GM20000 (cell line): ENCODE data around the gene MIPOL1.
"Not testable (repeated sequence)": the region's sequence is repeated elsewhere in the genome, so short reads cannot be mapped to it uniquely, and the experiment has no call there.

Experiments
- DNase-seq: peaks from one replicate; pipeline ENCODE4 v3.0.0; 2012; ENCODE audit warnings: low spot score
- TF ChIP-seq, protein P1 (sequence below): IDR thresholded peaks from 2 replicates; pipeline ENCODE4 v1.5.1; 2012; ENCODE audit warnings: mild to moderate bottlenecking, control low read depth; ENCODE audit errors: extremely low read depth, missing control alignments

Gene MIPOL1

DNA sequence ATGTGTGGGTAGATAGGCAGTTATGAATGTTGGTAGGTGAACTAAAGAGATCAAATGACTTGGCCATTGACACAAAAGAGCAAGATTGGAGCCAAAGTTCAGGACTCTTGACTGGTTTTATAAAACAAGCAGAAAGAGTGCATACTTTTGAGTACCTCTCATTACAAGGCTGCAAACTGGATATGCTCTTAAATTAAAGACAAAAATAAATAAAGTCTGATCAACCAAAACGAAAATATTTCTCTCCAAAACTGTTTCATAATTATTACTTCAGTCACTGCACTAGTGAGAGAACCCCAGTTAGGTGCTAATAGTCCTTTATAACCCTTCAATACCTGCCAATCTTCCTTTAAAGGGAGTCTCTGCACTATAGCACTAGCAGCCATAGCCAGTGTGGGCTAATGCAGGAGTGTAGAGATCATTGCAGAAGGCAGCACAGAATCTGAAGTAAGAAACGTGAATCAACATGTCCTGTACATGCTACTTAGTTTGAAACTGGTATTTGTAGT, 250.2 kb downstream of the MIPOL1 start:
- no peak for DNase-seq
- TF ChIP-seq, protein P1, sequence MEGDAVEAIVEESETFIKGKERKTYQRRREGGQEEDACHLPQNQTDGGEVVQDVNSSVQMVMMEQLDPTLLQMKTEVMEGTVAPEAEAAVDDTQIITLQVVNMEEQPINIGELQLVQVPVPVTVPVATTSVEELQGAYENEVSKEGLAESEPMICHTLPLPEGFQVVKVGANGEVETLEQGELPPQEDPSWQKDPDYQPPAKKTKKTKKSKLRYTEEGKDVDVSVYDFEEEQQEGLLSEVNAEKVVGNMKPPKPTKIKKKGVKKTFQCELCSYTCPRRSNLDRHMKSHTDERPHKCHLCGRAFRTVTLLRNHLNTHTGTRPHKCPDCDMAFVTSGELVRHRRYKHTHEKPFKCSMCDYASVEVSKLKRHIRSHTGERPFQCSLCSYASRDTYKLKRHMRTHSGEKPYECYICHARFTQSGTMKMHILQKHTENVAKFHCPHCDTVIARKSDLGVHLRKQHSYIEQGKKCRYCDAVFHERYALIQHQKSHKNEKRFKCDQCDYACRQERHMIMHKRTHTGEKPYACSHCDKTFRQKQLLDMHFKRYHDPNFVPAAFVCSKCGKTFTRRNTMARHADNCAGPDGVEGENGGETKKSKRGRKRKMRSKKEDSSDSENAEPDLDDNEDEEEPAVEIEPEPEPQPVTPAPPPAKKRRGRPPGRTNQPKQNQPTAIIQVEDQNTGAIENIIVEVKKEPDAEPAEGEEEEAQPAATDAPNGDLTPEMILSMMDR = no peak

DNA sequence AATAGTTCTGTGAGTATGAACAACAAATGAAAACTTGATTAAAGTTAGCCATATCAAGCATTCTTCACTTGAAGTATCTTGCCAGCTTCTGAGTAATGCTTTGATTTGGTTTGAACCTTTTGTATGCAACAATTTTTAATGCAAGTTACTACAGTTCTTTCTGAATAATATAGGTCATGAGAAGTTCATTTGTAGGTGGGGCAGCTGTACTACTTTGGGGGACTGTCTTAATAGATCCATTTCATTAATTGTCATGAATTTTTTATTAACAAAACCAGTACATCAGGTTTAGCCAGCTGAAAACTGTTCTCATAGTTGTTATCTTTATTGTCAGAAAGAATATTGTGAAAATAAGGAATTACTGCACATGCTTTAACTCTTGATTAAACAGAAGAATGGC, 254.6 kb downstream of the MIPOL1 start:
- TF ChIP-seq, protein P1 = no peak
- DNase-seq = no peak

DNA sequence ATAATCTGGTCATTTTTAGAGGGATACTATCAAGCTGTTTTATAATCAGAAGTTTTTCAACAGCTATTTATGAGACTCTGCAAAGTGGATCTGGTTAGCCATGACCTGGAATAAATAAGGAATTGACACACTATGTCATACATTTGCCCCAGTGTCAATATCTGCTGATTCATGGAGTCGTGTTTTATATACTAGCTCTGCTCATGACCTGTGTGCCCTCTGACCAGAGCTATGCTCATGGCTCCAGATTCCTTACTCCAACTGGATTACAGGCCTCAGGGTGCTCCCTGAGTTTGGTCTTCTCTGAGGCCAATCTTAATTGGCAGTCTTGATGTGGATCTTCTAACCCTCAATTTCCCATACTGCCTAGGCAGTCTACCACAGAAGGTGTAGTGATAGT, 256.2 kb downstream of the MIPOL1 start:
- DNase-seq = no peak
- TF ChIP-seq, protein P1 = no peak

DNA sequence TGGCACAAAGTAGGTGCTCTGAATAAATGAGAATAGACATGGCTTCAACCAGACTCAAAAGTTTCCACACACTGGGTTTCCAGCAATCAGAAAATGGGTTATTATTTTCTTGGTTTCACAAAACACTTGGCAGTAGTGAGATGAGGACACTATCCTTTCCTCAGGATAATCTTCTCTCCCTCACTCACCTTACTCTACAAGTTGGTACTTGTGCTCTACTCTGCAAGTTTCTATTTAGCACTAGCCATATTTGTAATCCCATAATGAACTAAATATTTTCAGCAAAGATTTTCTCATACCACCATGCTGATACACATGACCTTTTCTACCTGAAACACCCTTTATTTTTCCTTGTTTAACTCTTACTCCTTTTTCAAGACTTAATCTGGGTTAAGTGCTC, 259.6 kb downstream of the MIPOL1 start:
- TF ChIP-seq, protein P1 = no peak
- DNase-seq = no peak

DNA sequence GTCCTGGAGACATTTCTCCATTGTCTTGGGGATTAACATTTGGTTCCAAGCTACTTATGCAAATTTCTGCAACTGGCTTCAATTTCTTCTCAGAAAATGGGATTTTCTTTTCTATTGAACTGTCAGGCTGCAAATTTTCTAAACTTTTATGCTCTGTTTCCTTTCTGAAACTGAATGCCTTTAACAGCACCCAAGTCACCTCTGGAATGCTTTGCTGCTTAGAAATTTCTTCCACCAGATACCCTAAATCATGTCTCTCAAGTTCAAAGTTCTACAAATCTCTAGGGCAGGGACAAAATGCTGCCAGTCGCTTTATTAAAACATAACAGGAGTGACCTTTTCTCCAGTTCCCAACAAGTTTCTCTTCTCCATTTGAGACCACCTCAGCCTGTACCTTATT, 264.7 kb downstream of the MIPOL1 start:
- DNase-seq = not testable (repeated sequence)

DNA sequence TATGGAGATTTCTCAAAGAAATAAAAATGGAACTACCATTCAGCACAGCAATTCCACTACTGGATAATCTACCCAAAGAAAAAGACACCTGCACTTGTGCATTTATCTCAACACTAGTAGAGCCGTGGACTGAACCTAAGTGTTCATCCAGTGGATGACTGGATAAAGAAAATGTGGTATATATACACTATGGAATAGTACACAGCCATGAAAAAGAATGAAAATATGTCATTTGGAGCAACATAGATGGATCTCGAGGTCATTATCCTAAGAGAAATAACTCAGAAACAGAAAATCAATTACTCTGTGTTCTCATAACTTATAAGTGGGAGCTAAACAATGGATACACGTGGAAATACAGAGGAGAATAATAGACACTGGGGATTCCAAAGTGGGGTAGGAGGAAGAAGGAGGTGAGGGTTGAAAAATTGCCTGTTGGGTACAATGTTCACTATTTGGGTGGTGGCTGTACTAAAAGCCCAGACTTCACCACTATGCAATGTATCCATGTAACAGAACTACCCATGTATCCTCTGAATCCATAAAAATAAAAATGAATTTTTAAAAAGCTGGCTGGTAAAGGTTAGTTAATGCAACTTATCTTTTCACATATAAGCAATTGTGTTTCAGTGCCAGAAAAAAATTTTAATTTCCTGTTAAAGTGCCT, 266.6 kb downstream of the MIPOL1 start:
- TF ChIP-seq, protein P1 = no peak

DNA sequence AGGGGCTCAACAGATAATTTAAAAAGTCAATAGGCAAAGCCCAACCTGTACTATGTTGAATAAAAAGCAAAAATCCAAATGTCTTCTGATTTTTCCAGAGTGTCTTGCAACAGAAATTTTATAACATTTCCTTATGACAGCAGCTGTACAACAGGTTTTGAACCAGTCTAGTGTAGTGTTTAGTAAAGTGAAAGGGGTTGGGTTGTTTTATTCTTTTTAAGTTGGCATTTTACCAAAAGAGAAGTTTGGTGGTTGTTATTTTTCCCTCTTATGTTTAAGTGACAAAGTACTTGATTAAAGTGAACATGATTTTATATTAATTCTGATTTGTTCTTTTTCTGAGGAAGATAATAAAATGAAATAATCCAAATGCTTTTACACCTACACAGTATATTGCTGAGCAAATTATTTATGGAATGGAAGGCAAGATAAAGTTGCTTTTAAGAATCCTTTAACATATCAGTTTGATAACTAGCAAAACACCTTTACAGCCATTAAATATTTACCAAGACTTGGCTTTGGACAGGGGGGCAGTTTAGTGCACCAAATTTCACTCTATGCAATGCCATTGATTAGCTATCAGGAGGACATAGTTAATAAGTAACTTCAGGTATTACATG, 268.4 kb downstream of the MIPOL1 start:
- DNase-seq = no peak
- TF ChIP-seq, protein P1 = no peak

More for the DNA sequence above, 266.6 kb downstream of the MIPOL1 start:
- no peak for DNase-seq

DNA sequence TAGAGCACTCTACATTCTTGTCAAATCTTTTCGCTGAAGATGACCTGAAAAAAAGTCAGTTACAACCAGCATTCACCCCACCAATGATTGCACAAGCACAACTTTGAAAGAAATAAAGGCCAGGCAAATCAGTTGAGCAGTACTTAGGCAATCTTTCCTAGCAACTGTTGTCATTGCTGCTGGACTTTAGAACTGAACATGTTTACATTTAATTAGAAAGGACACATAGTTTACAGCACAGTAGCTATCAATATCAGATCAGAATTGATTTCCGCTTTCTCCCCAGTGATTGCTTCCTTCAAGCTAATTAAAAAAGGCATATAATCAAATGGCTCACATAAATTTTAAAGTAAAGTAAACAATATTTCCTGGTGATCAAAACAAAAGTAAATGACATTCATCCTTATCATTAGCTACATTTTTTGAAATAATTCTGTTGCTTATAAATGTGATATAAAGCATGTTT, 268.9 kb downstream of the MIPOL1 start:
- TF ChIP-seq, protein P1 = no peak
- DNase-seq = no peak
